Spleen (tissue), 7 donors: ENCODE results near the gene TMEM245.

Source experiments
- CTCF ChIP-seq, 11 experiments: fragments of 200-600 bp in 7 of 11; fragments of 450-650 bp in 4 of 11; sonication (generic) in 4 of 11; IDR thresholded peaks in 8 of 11; conservative IDR thresholded peaks in 3 of 11; 1 replicate in 7 of 11; 2 replicates in 4 of 11; pipeline versions ENCODE4 v1.4.0 to v1.8.0; 2016 to 2021; ENCODE audit warnings: antibody characterized with exemption in 11 of 11, inconsistent platforms in 4 of 11, mild to moderate bottlenecking in 1 of 11
- POLR2A ChIP-seq, 3 donors: fragments of 450-650 bp; IDR thresholded peaks; one replicate each; pipeline ENCODE4 v1.5.1; 2017; ENCODE audit warnings: antibody characterized with exemption in 3 of 3, mild to moderate bottlenecking in 1 of 3
- POLR2AphosphoS5 ChIP-seq, 3 donors: sonication (generic); formaldehyde crosslinking; IDR thresholded peaks; one replicate each; pipeline ENCODE4 v1.5.1; 2017; ENCODE audit warnings: antibody characterized with exemption in 3 of 3
- donor health status: DM: no; HTN: no; CAD: no; lungs with moderate emphysema.
- donor health status: DM: no; HTN: no; CAD: no.
- donor health status: DM: no; HTN: no; CAD: no.

- no peak for TF ChIP-seq CTCF (IDR thresholded peaks at IDR 0.05 in 8 of 11, conservative IDR thresholded peaks at IDR 0.05 in 3 of 11)
- no peak for TF ChIP-seq POLR2AphosphoS5 (IDR thresholded peaks at IDR 0.05)
- no peak for TF ChIP-seq POLR2A (IDR thresholded peaks at IDR 0.05)
Measured at GRCh38 chr9:109163194-109163593, 43.4 kb upstream of the TMEM245 start.
